ENCODE results near the gene UGT1A5.

DNA sequence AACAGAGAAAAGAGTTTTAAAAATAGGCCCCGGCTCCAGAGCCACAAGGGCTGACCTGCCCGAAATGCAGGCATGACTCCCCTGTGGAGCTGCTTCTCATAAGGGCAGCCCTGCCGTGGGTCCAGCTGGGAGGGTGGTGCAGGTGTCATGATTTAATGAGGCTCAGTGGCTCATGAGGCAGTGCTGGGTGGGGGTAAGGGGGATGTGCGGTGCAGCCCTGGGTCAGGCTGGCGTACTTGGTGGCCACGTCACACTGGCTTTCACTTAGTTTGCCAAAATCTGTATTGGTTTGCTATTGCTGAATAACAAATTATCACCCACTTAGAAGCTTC, 108.0 kb downstream of the UGT1A5 start:
- TF ChIP-seq CHD2 (IDR thresholded peaks at IDR 0.05; ENCODE audit: low read length, partially characterized antibody) (no peak), EP300 (IDR thresholded peaks at IDR 0.05; ENCODE audit: borderline replicate concordance in 1 of 2, low read depth in 1 of 2, low read length in 1 of 2) (no peak), YY1 (IDR thresholded peaks at IDR 0.05; ENCODE audit: low read depth) (no peak), MEF2A (IDR thresholded peaks at IDR 0.05; ENCODE audit: borderline replicate concordance, low read depth) (no peak), FOSL2 (IDR thresholded peaks at IDR 0.05; ENCODE audit: borderline replicate concordance, low read depth) (no peak), MAX (IDR thresholded peaks at IDR 0.05; ENCODE audit: low read depth) (no peak), REST (IDR thresholded peaks at IDR 0.05; ENCODE audit: low read depth, low read length) (no peak), TAF1 (IDR thresholded peaks at IDR 0.05; ENCODE audit: borderline replicate concordance, low read depth, low read length) (no peak), GABPA (IDR thresholded peaks at IDR 0.05; ENCODE audit: low read depth) (no peak)
- TF ChIP-seq, protein P1, sequence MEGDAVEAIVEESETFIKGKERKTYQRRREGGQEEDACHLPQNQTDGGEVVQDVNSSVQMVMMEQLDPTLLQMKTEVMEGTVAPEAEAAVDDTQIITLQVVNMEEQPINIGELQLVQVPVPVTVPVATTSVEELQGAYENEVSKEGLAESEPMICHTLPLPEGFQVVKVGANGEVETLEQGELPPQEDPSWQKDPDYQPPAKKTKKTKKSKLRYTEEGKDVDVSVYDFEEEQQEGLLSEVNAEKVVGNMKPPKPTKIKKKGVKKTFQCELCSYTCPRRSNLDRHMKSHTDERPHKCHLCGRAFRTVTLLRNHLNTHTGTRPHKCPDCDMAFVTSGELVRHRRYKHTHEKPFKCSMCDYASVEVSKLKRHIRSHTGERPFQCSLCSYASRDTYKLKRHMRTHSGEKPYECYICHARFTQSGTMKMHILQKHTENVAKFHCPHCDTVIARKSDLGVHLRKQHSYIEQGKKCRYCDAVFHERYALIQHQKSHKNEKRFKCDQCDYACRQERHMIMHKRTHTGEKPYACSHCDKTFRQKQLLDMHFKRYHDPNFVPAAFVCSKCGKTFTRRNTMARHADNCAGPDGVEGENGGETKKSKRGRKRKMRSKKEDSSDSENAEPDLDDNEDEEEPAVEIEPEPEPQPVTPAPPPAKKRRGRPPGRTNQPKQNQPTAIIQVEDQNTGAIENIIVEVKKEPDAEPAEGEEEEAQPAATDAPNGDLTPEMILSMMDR (IDR thresholded peaks at IDR 0.05) = no peak
